Mesenchymal stem cell (in vitro differentiated cells and primary cell): ENCODE measurements around the gene PFN2.

Experiments used
- DNase-seq: peaks from one replicate; pipeline ENCODE4 v3.0.0-alpha.2; 2013
- H2AFZ ChIP-seq: one replicate; pipeline ENCODE4 v1.6.1; 2013; ENCODE audit warnings: low read depth, mild to moderate bottlenecking, control low read depth, inconsistent platforms, low read length, moderate library complexity
- H2AK5ac ChIP-seq: 2 replicates; pipeline ENCODE4 v1.6.1; 2013; ENCODE audit warnings: low read length, moderate library complexity, mild to moderate bottlenecking, inconsistent platforms; ENCODE audit not compliant: severe bottlenecking
- H2BK120ac ChIP-seq: one replicate; pipeline ENCODE4 v1.6.1; 2013; ENCODE audit warnings: low read depth, mild to moderate bottlenecking, inconsistent platforms, low read length, moderate library complexity
- H2BK12ac ChIP-seq, 2 experiments: one replicate each; pipeline ENCODE4 v1.6.1; 2013; ENCODE audit warnings: inconsistent platforms in 2 of 2, low read length in 2 of 2, mild to moderate bottlenecking in 2 of 2, moderate library complexity in 2 of 2, control low read depth in 1 of 2
- H2BK15ac ChIP-seq: one replicate; pipeline ENCODE4 v1.6.1; 2013; ENCODE audit warnings: mild to moderate bottlenecking, low read depth, inconsistent platforms; ENCODE audit not compliant: poor library complexity, severe bottlenecking
- H2BK5ac ChIP-seq: 2 replicates; pipeline ENCODE4 v1.6.1; 2013; ENCODE audit warnings: low read depth, mild to moderate bottlenecking, low read length, control low read depth, inconsistent platforms; ENCODE audit not compliant: poor library complexity, severe bottlenecking
- H3K14ac ChIP-seq, 2 experiments: one replicate each; pipeline ENCODE4 v1.6.1; 2013; ENCODE audit warnings: inconsistent platforms in 2 of 2, low read length in 2 of 2, control low read depth in 1 of 2, mild to moderate bottlenecking in 1 of 2, moderate library complexity in 1 of 2
- H3K18ac ChIP-seq, 2 experiments: one replicate each; pipeline ENCODE4 v1.6.1; 2013; ENCODE audit warnings: inconsistent platforms in 2 of 2, low read length in 2 of 2, control low read depth in 1 of 2, low read depth in 1 of 2, mild to moderate bottlenecking in 1 of 2
- H3K23ac ChIP-seq, 2 experiments: one replicate each; pipeline ENCODE4 v1.6.1; 2013; ENCODE audit warnings: inconsistent platforms in 2 of 2, low read length in 2 of 2, mild to moderate bottlenecking in 2 of 2, moderate library complexity in 2 of 2, control low read depth in 1 of 2
- H3K27ac ChIP-seq: 2 replicates; pipeline ENCODE4 v1.5.1; 2013; ENCODE audit warnings: mild to moderate bottlenecking, moderate library complexity, low read length, control low read depth, inconsistent platforms; ENCODE audit not compliant: poor library complexity, severe bottlenecking
- H3K27me3 ChIP-seq, 2 experiments: 2 replicates each; pipeline versions ENCODE4 v1.6.1 to v1.7.0; 2013; ENCODE audit warnings: low read length in 2 of 2, mild to moderate bottlenecking in 2 of 2, moderate library complexity in 2 of 2, control low read depth in 1 of 2, inconsistent platforms in 1 of 2; ENCODE audit not compliant: control insufficient read depth in 1 of 2, insufficient read depth in 1 of 2
- H3K36me3 ChIP-seq, 2 experiments: 2 replicates each; pipeline versions ENCODE4 v1.6.1 to v1.7.0; 2013; ENCODE audit warnings: low read length in 2 of 2, control low read depth in 1 of 2, inconsistent platforms in 1 of 2, low read depth in 1 of 2, mild to moderate bottlenecking in 1 of 2; ENCODE audit not compliant: insufficient read depth in 2 of 2, control insufficient read depth in 1 of 2
- H3K4ac ChIP-seq, 2 experiments: one replicate each; pipeline ENCODE4 v1.6.1; 2013; ENCODE audit warnings: inconsistent platforms in 2 of 2, low read length in 2 of 2, mild to moderate bottlenecking in 2 of 2, moderate library complexity in 2 of 2, control low read depth in 1 of 2, low read depth in 1 of 2
- H3K4me1 ChIP-seq: 2 replicates; pipeline ENCODE4 v1.6.1; 2013; ENCODE audit warnings: low read depth, low read length, control low read depth; ENCODE audit not compliant: control insufficient read depth, insufficient read depth
- H3K4me2 ChIP-seq: 2 replicates; pipeline ENCODE4 v1.6.1; 2013; ENCODE audit warnings: low read length, mild to moderate bottlenecking, inconsistent platforms; ENCODE audit not compliant: poor library complexity, severe bottlenecking
- H3K4me3 ChIP-seq, 2 experiments: 2 replicates each; pipeline versions ENCODE4 v1.5.1 to v1.7.0; 2013; ENCODE audit warnings: low read length in 2 of 2, mild to moderate bottlenecking in 2 of 2, control low read depth in 1 of 2, low read depth in 1 of 2; ENCODE audit not compliant: insufficient read depth in 1 of 2
- H3K79me1 ChIP-seq: replicated peaks from 2 replicates; pipeline ENCODE4 v1.6.1; 2013; ENCODE audit warnings: mild to moderate bottlenecking, control low read depth, low read length, inconsistent platforms; ENCODE audit not compliant: poor library complexity, severe bottlenecking
- H3K9ac ChIP-seq: 2 replicates; pipeline ENCODE4 v1.7.0; 2013; ENCODE audit warnings: mild to moderate bottlenecking, low read length, moderate library complexity
- H3K9me3 ChIP-seq: 2 replicates; pipeline ENCODE4 v1.7.0; 2013; ENCODE audit warnings: mild to moderate bottlenecking, low read length; ENCODE audit not compliant: control insufficient read depth
- H4K8ac ChIP-seq: one replicate; pipeline ENCODE4 v1.6.1; 2013; ENCODE audit warnings: inconsistent platforms, mild to moderate bottlenecking, low read length, moderate library complexity
- H4K91ac ChIP-seq: one replicate; pipeline ENCODE4 v1.6.1; 2013; ENCODE audit warnings: mild to moderate bottlenecking, low read length, inconsistent platforms
- WGBS: methylation state at CpG from one replicate; pipeline ENCODE4 v1.1.7; 2013; ENCODE audit warnings: mixed read lengths; 5-methylcytosine and 5-hydroxymethylcytosine counted together

The PFN2 gene

GRCh38 chr3:149964291-149964690 lies 6.4 kb downstream of the PFN2 start:
- Histone ChIP-seq H2AK5ac (no peak overlapping the region), H3K4me3 (no peak overlapping the region), H2BK15ac (no peak overlapping the region), H4K91ac (no peak overlapping the region), H2BK12ac (no peak overlapping the region), H2AFZ (no peak overlapping the region), H3K36me3 (peaks cover 0 to 52% of the 10 kb centered on the region in 2 experiments), H3K9ac (peak overlapping the region; percentile 42), H3K4me2 (no peak overlapping the region), H3K14ac (no peak overlapping the region), H3K4ac (no peak overlapping the region), H3K27ac (no peak overlapping the region), H3K23ac (no peak overlapping the region), H3K4me1 (no peaks in the 10 kb centered on the region), H2BK5ac (no peak overlapping the region), H3K27me3 (no peaks in the 10 kb centered on the region), H3K18ac (no peak overlapping the region), H4K8ac (no peak overlapping the region), H3K9me3 (no peaks in the 10 kb centered on the region), H3K79me1 (peaks cover 3% of the 10 kb centered on the region), H2BK120ac (no peak overlapping the region)
- DNase-seq: peak; percentile 10

DNA sequence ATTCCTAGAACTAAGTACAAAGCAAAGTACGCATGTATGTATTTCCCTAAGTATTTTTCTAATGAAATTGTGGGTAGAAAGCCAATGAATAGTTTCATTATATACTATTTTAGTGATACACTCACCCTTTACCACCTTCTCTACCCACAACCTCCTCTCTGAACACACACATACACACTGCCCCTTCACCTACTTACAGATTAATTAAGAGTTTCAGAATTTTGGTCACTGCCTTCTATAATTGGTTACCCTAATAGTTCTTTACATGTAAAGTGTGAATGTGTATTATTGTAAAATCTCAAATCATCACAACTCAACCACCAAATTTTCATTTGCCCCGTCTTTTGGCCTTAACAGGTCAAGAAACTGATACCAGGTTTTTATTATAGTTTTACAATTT lies 7.2 kb downstream of the PFN2 start:
- Histone ChIP-seq H2BK15ac (no peak overlapping the region), H4K91ac (no peak overlapping the region), H2BK12ac (no peak overlapping the region), H3K9me3 (no peaks in the 10 kb centered on the region), H3K79me1 (peaks cover 3% of the 10 kb centered on the region), H3K23ac (no peak overlapping the region), H3K27me3 (no peaks in the 10 kb centered on the region), H2AK5ac (no peak overlapping the region), H3K4me2 (no peak overlapping the region), H3K9ac (no peak overlapping the region), H3K4me3 (no peak overlapping the region), H2BK5ac (no peak overlapping the region), H3K36me3 (peaks cover 0 to 52% of the 10 kb centered on the region in 2 experiments), H4K8ac (no peak overlapping the region), H3K18ac (no peak overlapping the region), H3K4me1 (no peaks in the 10 kb centered on the region), H3K27ac (no peak overlapping the region), H3K4ac (no peak overlapping the region), H2BK120ac (no peak overlapping the region), H2AFZ (no peak overlapping the region), H3K14ac (no peak overlapping the region)
- no peak for DNase-seq
- WGBS: no CpG with 5 or more reads among the region's 2 CpGs

GRCh38 chr3:149959443-149959842 lies 11.3 kb downstream of the PFN2 start:
- Histone ChIP-seq H3K36me3 (peaks cover 0 to 31% of the 10 kb centered on the region in 2 experiments), H2BK15ac (no peak overlapping the region), H4K8ac (no peak overlapping the region), H3K27ac (no peak overlapping the region), H2BK12ac (no peak overlapping the region), H3K4me3 (no peak overlapping the region), H3K4ac (no peak overlapping the region), H2BK120ac (no peak overlapping the region), H3K79me1 (peaks cover 9% of the 10 kb centered on the region), H3K18ac (no peak overlapping the region), H3K4me1 (no peaks in the 10 kb centered on the region), H4K91ac (no peak overlapping the region), H2AFZ (no peak overlapping the region), H3K9ac (no peak overlapping the region), H3K9me3 (no peaks in the 10 kb centered on the region), H3K23ac (no peak overlapping the region), H3K27me3 (no peaks in the 10 kb centered on the region), H2AK5ac (no peak overlapping the region), H2BK5ac (no peak overlapping the region), H3K14ac (no peak overlapping the region), H3K4me2 (no peak overlapping the region)
- DNase-seq: no peak

GRCh38 chr3:149958171-149958796 lies 12.4 kb downstream of the PFN2 start:
- WGBS: 99% methylated on average over 2 of the region's 3 CpGs
- H3K27me3 ChIP-seq: no peaks in the 10 kb centered on the region
- H3K27ac ChIP-seq: no peak overlapping the region
- no peak overlapping the region for H3K14ac ChIP-seq
- H3K4me2 ChIP-seq: no peak overlapping the region
- H3K4me3 ChIP-seq: no peak overlapping the region
- H2AK5ac ChIP-seq: no peak overlapping the region
- no peak overlapping the region for H4K8ac ChIP-seq
- H3K4ac ChIP-seq: no peak overlapping the region
- no peaks in the 10 kb centered on the region for H3K4me1 ChIP-seq
- H3K36me3 ChIP-seq: peaks cover 0 to 37% of the 10 kb centered on the region in 2 experiments
- no peak overlapping the region for H2AFZ ChIP-seq
- H3K9ac ChIP-seq: no peak overlapping the region
- H2BK15ac ChIP-seq: no peak overlapping the region
- peaks cover 9% of the 10 kb centered on the region for H3K79me1 ChIP-seq
- DNase-seq: no peak
- H3K18ac ChIP-seq: no peak overlapping the region
- H4K91ac ChIP-seq: no peak overlapping the region
- no peak overlapping the region for H3K23ac ChIP-seq
- H2BK120ac ChIP-seq: no peak overlapping the region
- H2BK5ac ChIP-seq: no peak overlapping the region
- no peak overlapping the region for H2BK12ac ChIP-seq
- H3K9me3 ChIP-seq: no peaks in the 10 kb centered on the region
